AG08395 (cell line): ENCODE measurements around the gene COX15.
"Not testable (repeated sequence)": the region's sequence is repeated elsewhere in the genome, so short reads cannot be mapped to it uniquely, and the experiment has no call there.

Experiments used
- DNase-seq: peaks from one replicate; pipeline ENCODE4 v3.0.0; 2012; ENCODE audit warnings: mixed read lengths, low spot score

Gene COX15

DNA sequence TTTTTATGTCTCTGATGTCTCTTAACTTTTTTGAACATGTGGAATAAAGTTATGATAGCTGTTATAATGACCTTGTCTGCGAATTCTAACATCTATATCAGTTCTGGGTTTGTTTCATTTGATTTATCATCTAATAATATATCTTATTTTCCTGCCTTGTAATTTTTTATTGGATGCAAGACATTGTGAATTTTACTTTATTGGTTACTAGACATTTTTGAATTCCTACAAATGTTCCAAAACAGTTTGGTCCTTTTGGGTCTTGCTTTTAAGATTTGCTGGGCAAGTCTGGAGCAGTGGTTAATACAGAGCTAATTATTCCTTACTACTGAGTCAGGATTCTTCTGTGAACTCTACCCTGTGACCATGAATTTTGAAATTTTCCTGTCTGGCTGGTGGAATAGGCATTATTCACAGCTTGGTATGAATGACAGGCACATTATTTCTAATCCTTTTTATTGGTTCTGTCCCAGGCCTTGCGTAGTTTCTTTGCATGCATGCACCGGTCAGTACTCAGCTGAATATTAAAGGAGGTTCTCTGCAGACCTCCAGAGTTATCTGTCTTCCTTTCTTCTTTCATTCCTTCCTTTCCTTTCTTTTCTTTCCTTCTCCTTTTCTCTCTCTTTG, 9.1 kb upstream of the COX15 start:
- DNase-seq = no peak

DNA sequence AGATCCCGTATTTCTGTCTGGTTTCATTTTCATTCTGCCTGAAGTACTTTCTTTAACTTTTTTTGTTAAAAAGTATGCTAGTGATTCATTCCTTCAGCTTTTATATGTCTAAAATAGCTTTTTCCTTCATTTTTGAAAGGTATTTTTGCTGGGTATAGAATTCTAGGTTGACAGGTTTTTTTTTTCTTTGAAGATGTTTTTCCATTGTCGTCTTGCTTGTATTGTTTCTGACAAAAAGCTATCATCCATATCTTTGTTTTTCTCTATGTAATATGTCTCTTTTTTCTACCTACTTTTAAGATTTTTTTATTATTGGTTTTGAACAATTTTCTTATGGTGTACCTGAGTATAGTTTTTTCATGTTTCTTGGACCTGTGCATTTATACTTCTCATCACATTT, 8.3 kb upstream of the COX15 start:
- DNase-seq = no peak

DNA sequence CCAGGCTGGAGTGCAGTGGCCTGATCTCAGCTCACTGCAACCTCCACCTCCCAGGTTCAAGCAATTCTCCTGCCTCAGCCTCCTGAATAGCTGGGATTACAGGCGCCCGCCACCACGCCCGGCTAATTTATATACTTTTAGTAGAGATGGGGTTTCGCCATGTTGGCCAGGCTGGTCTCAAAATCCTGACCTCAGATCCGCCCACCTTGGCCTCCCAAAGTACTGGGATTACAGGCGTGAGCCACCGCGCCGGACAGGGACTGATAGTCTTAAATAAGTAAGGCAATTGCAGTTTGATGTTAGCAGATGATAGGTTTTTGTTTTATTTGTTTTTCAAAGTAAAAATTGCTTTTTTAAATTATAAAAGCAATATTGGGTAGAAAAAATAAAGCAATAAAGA, 2.2 kb upstream of the COX15 start:
- not testable (repeated sequence) for DNase-seq

DNA sequence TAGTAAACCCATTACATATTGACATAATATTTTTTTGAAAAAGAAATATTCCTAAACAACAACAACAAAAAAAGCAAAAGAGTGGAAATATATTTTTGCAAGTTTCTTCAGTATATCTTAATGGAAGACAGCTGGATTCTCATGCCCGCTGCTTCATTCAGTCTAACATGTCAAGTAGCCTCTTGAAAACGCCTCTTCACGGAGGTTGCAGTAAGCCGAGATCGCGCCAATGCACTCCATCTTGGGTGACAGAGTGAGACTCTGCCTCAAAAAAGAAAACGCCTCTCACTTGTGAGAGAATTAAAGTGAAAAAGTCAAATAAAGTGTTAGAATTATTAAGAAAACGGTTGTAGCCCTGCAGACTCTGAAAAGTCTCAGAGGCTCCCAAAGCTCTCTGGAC, 1.4 kb upstream of the COX15 start:
- no peak for DNase-seq

DNA sequence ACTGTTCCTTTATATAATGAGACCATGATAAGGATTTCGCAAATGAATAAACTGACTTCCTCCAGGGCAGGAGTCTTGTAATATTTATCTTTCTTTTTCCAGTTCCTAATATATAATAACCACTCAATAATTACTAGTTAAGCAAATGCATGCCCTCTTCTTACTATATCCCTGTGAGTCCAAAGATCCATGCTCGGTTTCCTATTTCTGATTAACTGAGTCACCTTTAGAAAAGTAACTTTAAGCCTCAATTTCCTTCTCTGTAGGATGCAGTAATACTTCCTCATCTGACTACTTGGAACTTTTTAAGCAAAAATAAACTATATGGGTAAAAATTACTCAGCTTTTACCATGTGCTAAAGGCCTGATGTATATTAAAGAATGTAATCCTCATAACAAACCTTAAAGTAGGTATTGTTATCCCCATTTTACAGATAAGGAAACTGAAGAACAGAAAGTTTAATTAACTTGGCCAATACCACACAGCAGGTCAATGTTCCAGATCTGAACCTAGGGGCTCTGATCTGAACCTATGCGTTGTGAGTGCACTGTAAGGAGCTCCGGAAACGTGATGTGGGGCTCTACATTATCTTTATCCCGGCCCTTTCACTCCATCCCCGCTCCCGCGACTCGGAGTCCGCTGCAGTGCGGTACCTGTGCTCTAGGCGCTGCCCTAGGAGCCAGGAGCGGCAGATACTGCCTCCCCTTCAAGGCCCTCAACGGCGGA, 458 bp downstream of the COX15 start:
- DNase-seq = no peak

DNA sequence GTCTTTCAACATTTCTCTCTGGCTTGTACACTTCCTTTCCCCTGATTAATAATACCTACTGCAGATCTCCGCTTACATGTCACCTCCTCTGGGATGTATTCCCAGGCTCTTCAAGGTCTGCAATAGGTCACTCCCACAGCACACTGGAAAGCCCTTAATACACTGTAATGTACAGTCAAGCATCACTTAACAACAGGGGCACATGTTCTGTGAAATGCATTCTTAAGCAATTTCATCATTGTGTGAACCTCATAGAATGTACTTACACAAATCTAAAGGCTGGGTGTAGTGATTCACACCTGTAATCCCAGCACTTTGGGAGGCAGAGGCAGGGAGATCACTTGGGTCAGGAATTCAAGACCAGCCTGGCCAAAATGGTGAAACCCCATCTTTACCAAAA, 1.9 kb downstream of the COX15 start:
- no peak for DNase-seq

DNA sequence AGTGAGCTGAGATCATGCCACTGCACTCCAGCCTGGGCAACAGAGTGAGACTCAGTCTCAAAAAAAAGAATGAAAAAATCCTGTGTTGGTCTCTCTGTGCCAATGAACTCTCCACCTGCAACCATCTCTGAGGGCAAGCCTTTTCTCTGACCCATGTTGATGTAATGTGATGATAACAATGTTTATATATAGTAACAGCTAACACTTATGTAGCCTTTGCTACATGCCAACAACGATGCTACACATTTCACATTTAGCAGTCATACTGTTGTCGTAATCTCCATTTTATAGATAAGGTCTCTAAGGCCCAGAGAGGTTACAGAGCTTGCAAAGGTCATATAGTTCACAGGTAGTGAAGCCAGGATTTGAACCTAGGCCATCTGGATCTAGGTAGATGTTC, 11.5 kb downstream of the COX15 start:
- DNase-seq = no peak

DNA sequence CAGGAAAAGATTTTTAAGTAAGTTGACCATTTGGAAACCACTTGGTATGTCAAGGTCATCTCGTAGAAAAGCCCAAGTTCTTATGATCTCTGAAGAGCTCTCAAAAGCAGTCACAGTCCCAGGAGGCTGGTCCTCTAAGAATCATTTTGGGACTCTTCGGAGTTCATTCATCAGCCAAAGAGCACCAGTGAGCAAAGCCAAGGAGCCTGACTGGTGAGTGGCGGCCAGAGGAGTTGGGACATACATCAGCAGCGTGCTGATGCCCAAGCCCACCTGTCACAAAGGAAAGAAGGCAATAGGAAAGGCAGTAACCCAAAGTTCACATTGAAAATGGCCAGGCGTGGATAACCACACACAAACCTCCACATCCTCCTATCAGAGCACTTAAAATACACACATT, 17.5 kb downstream of the COX15 start:
- no peak for DNase-seq

DNA sequence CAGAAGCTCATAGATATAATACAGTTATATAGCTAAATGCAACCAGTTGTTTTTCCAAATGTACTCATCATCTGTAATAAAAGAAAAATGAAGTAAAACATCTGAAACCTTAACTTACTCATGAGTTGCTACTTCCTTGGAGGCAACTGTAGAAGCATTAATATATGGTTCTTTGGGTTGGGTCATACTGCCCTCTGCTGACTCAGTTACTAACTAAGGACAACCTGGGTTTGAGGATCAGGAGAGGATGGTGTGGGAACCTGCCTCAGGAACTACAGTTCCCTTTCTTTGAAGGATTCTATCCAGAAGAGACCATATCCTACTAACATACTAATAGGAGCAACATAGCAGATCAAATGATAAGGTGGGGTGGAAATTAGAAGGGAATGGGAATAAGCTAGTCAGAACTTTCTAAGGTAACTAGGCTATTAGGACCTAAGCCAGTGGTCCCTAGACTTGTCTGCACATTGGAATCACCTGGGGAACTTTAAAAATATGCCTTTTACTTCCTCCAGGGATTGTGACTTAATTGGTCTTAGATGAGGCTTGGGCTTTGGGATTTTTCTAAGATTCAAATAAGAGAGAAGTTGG, 20.7 kb downstream of the COX15 start:
- DNase-seq = peak; percentile 70

DNA sequence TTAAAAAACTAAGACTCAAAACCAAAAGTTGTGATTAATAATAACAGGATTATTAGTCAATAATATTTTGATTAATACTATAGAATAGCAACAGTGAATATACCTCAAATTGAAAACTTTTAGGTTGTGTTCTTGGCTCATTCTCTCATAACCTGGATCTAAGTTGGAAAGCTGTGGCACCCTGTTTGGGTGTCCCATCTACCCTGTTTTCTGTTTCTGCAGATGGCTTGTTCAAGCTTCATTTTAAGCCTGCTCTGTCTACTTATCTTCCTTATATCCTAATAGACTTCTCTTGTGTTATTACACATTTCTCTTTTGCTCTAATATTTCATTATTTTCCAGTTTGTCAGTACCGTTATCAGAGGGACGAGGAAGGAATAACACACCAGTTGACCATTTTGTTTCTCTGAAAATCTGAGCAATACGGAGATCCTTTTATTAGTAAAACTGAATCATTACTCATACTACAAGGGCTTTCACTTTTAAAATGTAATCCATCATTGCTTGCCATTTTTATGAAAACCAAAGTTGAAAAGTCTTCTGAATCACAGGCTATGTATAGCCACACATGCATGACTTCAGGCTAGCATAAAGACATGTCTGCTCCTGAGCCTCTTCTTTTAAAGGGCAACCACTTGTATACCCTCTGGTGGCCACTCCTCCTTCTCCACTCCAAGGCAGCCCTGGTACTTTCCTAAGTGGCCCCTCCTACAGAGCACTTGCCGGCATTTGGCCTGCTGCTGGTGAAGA, 22.3 kb downstream of the COX15 start:
- DNase-seq = no peak

DNA sequence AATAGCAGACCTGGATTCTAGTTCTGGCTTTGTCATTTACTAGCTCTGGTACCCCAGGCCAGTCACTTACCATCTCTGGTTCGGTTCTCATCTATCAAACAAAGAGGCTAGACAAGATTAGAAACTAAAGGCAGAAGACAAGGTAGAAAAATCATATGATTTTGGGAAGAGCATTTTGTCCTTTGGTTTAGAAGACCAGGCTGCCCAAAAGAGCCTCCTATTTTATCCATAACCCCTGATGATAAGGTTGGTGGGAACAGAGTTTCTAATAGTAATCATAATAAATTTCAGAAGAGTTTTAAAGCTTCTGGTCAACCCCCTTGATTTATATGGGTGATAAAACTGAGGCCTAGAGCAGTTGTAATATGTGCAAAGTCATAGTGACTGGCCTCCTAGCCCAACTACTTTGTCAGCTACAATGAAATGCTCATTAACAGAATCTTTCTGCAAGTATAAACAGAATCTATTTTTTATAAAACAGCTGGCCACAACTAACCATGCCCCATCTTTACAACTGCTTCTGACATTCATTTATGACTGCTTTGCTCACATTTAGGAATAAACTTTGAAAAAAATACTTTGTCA, 23.4 kb downstream of the COX15 start:
- peak; percentile 8 for DNase-seq

DNA sequence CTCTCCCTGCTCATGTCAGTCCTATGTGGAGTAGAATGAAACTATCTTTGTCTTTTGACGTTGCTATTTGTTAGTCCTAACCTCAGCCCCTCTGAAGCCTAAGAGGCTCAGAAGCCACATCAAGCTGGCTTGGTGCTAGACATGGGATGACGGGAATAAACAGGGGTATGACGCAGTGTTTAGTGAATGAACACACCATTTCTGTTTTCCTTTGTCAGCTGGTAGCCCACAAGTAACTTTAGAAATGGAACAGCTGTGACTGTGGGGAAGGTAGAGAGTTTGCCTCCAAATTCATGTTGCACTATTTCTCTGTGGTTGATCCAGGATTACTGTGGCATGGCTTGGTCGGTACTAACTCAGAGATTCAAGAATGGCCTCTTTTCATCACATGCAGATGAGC, 31.3 kb downstream of the COX15 start:
- DNase-seq = no peak

DNA sequence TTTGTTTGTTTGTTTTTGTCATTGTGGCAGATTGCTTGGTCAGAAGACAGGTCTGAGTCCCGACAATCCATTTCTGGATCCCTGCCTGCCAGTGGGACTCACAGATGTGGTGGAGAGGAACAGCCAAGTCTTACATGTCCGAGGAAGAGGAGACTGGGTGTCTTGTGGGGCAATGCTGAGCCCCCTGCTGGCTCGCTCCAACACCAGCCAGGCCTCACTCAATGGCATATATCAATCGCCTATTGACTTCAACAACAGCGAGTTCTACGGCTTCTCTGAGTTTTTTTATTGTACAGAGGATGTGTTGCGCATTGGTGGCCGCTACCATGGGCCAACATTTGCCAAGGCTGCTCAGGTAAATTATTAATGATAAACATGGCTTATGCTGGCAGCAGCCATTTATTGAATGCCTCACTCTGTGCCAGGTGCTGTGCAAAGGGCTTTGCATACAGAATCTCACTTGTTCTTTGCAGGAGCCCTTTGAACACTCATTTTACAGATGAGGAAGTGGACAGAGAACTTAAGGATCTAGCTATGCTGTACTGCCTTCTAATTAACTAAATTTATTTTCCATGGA, 33.3 kb downstream of the COX15 start:
- no peak for DNase-seq

DNA sequence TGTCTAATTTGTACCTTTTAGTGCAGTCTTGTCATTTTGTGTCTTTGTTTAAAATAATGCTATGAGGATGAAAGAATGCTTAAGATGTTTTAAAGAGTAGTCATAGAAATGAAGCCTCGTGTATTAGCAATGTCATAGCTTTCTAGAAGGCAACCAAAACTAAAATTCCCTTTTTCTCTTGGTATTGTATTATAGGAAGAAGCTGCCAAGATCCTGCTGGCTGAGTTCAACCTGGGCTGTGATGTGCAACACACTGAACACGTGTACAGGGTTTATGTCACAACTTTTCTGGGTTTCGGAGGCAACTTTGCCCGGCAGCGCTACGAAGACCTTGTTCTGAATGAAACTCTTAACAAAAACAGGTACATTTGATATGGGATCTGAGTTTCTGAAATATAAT, 36.2 kb downstream of the COX15 start:
- DNase-seq = peak; percentile 48

DNA sequence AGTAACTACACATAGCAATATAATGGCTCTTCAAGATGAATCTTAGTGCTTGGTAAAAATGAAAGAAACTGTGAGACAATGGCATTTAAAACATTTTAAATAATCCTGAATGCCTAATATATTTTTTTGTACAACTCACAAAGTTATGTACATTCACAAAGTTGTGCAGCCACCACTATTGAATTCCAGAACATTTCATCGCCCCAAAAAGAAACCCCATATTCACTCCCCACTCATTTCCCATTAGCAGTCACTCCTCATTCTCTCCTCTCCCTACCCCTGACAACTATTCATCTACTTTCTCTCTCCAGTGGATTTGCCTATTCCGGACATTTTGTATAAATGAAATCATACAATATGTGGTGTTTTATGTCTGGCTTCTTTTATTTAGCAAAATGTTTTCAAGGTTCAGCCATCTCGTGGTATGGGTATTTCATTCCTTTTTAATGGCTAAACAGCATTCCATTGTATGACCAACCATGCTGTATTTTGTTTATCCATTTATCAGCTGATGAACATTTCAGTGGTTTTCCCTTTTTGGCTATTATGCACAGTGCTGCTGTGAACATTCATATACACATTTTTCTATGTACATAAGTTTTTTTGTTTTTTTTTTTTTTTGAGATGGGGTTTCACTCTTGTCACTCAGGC, 37.9 kb downstream of the COX15 start:
- peak; percentile 55 for DNase-seq

DNA sequence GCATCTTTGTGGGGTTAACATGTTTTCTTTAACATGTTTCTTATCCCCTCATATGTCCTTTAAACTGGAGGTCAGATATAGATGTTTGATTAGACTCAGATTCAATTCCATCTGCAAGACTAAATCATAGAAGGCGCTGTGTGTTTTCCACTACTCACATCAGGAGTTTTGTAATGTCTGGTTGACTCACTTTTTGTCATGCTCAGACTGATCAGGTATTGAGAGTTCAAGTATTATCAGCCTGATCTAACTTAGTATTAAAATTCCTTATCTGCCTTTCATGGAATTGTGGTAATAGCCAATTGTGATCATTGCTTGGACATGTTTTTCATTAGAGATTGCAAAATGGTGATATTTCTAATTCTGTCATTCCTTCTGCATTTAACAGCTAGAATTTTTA, 42.5 kb downstream of the COX15 start:
- DNase-seq = no peak

DNA sequence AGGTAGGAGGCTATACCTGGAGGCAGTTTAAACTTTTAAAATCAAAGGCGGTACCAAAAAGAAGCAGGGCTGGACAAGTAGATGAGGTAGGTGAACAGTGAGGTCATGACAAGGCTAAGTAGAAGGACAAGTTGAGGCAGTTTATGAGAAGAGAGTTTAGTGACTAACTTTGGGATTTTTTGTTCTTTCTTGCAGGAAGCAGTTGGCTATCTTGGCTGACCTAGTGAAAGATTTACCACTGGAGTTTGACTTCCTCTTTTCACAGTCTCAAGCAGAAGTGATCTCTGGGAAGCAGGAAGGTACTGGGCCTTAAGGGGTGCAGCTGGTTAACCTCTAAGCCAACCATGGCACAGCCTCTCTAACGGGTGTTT, 46.3 kb downstream of the COX15 start:
- DNase-seq = no peak

DNA sequence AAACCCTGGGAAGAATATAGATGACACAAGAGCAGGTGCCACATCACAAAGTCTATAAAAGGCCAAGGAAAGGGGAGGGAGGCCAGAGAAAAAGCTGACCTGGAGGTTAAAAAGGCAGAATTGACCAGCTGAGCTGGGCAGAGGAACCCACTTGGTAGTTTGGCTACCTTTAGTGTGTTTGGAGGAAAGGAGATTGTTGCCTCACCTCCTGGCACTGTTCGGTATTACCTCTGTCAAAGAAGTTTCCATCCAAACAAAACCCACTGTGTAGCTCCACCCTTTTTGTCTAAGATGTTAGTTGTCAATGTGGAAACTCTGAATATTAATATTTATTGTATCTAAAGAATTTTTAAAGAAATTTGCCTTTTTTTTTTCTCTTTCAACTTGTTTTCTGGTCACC, 49.2 kb downstream of the COX15 start:
- DNase-seq = no peak
